Islet of Langerhans (tissue), 1 donor: ENCODE measurements around the gene LRRN4.

Experiments used
- FAIRE-seq: peaks from one replicate; lab custom pipeline; 2011; peaks lifted over from hg19 to GRCh38; lab: Jason Lieb, UNC

LRRN4 gene

GRCh38 chr20:6030453-6031080, 23.3 kb downstream of the LRRN4 start:
- no peak for FAIRE-seq

GRCh38 chr20:6029538-6029937, 24.3 kb downstream of the LRRN4 start:
- FAIRE-seq: no peak

GRCh38 chr20:6028818-6029217, 25.0 kb downstream of the LRRN4 start:
- no peak for FAIRE-seq

GRCh38 chr20:6026051-6026450, 27.8 kb downstream of the LRRN4 start:
- FAIRE-seq: no peak

- no peak for FAIRE-seq
Observed at GRCh38 chr20:6024768-6025167, 29.1 kb downstream of the LRRN4 start.

- no peak for FAIRE-seq
Observed at GRCh38 chr20:6017880-6018279, 36.0 kb downstream of the LRRN4 start.

- FAIRE-seq: no peak
Observed at GRCh38 chr20:6017467-6017866, 36.4 kb downstream of the LRRN4 start.

- no peak for FAIRE-seq
Observed at GRCh38 chr20:6014957-6015356, 38.9 kb downstream of the LRRN4 start.

- FAIRE-seq: no peak
Observed at GRCh38 chr20:6014017-6014416, 39.8 kb downstream of the LRRN4 start.

- FAIRE-seq: no peak
Observed at GRCh38 chr20:6012179-6012578, 41.7 kb downstream of the LRRN4 start.

GRCh38 chr20:6008254-6008653, 45.6 kb downstream of the LRRN4 start:
- FAIRE-seq: no peak

GRCh38 chr20:6007529-6008103, 46.2 kb downstream of the LRRN4 start:
- no peak for FAIRE-seq

GRCh38 chr20:6007094-6007528, 46.7 kb downstream of the LRRN4 start:
- no peak for FAIRE-seq

- FAIRE-seq: no peak
Observed at GRCh38 chr20:6006603-6006949, 47.3 kb downstream of the LRRN4 start.

GRCh38 chr20:6000871-6001270, 53.0 kb downstream of the LRRN4 start:
- FAIRE-seq: no peak

GRCh38 chr20:5999783-6000182, 54.1 kb downstream of the LRRN4 start:
- FAIRE-seq: no peak

GRCh38 chr20:5996765-5997164, 57.1 kb downstream of the LRRN4 start:
- no peak for FAIRE-seq

GRCh38 chr20:5991623-5992441, 62.0 kb downstream of the LRRN4 start:
- FAIRE-seq: peak; percentile 33

- FAIRE-seq: no peak
Observed at GRCh38 chr20:5990946-5991345, 62.9 kb downstream of the LRRN4 start.
